Endodermal cell (in vitro differentiated cells): ENCODE results near the gene PNKD. TPM values are rescaled to one million over a fixed set of nuclear protein-coding genes. Genes with fewer than 3 reads are reported as not detected.

ENCODE experiments used
- DNase-seq: peaks from one replicate; pipeline ENCODE4 v3.0.0-alpha.2; 2017
- H3K27ac ChIP-seq: 2 replicates; pipeline ENCODE4 v1.5.1; 2013; ENCODE audit warnings: mild to moderate bottlenecking, low read depth, low read length, moderate library complexity
- H3K27me3 ChIP-seq: 2 replicates; pipeline ENCODE4 v1.6.1; 2013; ENCODE audit warnings: mild to moderate bottlenecking, low read length, moderate library complexity; ENCODE audit not compliant: insufficient read depth, control insufficient read depth, poor library complexity, severe bottlenecking
- H3K36me3 ChIP-seq: 2 replicates; pipeline ENCODE4 v1.7.0; 2013; ENCODE audit warnings: mild to moderate bottlenecking, low read length, moderate library complexity; ENCODE audit not compliant: control insufficient read depth, insufficient read depth
- H3K4me1 ChIP-seq: one replicate; pipeline ENCODE4 v1.7.0; 2013; ENCODE audit warnings: low read length; ENCODE audit not compliant: control insufficient read depth, insufficient read depth
- H3K4me3 ChIP-seq: 2 replicates; pipeline ENCODE4 v1.5.1; 2013; ENCODE audit warnings: mild to moderate bottlenecking, low read length, moderate library complexity
- H3K9ac ChIP-seq: 2 replicates; pipeline ENCODE4 v1.6.1; 2013; ENCODE audit warnings: mild to moderate bottlenecking, low read length, moderate library complexity; ENCODE audit not compliant: poor library complexity, severe bottlenecking; ENCODE audit errors: extremely low read depth
- H3K9me3 ChIP-seq: 2 replicates; pipeline ENCODE4 v1.6.1; 2013; ENCODE audit warnings: mild to moderate bottlenecking, low read length, moderate library complexity; ENCODE audit not compliant: control insufficient read depth
- H3K27ac Mint-ChIP-seq: 2 replicates; pipeline ENCODE4 v1.8.0; 2020; ENCODE audit warnings: mixed read lengths
- H3K27me3 Mint-ChIP-seq: 2 replicates; pipeline ENCODE4 v1.8.0; 2021; ENCODE audit warnings: mild to moderate bottlenecking, mixed read lengths; ENCODE audit not compliant: insufficient read depth
- H3K36me3 Mint-ChIP-seq: 2 replicates; pipeline ENCODE4 v1.8.0; 2020; ENCODE audit warnings: low read depth, mixed read lengths
- H3K4me1 Mint-ChIP-seq: 2 replicates; pipeline ENCODE4 v1.8.0; 2020; ENCODE audit warnings: mixed read lengths
- H3K4me3 Mint-ChIP-seq: 2 replicates; pipeline ENCODE4 v1.8.0; 2020; ENCODE audit warnings: mild to moderate bottlenecking, moderate library complexity, mixed read lengths
- H3K9me3 Mint-ChIP-seq: 2 replicates; pipeline ENCODE4 v1.8.0; 2020; ENCODE audit warnings: mild to moderate bottlenecking, mixed read lengths
- WGBS, 2 experiments: methylation state at CpG; one replicate each; pipeline versions ENCODE4 v1.1.5 to v1.1.7; 2013; ENCODE audit warnings: missing lambda C conversion rate in 2 of 2, mixed read lengths in 1 of 2; ENCODE audit not compliant: insufficient coverage in 1 of 2, insufficient read length in 1 of 2; 5-methylcytosine and 5-hydroxymethylcytosine counted together
- total RNA-seq, 2 donors: library from RNA; stranded (reverse); fragmentation: NEBNext Ultra II Directional in 1 of 2; extraction: Animal tissue kit (Norgen Biotek cat#: 25700) in 1 of 2; gene quantifications; 2 replicates in 1 of 2; 3 replicates in 1 of 2; pipeline ENCODE4 v1.2.1, GENCODE V29; 2021
- TF ChIP-seq, protein P1 (sequence below): fragments of 200-600 bp; sonication (generic); conservative IDR thresholded peaks from 2 replicates; pipeline ENCODE4 v1.5.0; 2021; ENCODE audit warnings: antibody characterized with exemption, mild to moderate bottlenecking

The PNKD gene
- total RNA-seq, 2 donors from 2014 or later = 33.9 to 39.6 TPM

DNA sequence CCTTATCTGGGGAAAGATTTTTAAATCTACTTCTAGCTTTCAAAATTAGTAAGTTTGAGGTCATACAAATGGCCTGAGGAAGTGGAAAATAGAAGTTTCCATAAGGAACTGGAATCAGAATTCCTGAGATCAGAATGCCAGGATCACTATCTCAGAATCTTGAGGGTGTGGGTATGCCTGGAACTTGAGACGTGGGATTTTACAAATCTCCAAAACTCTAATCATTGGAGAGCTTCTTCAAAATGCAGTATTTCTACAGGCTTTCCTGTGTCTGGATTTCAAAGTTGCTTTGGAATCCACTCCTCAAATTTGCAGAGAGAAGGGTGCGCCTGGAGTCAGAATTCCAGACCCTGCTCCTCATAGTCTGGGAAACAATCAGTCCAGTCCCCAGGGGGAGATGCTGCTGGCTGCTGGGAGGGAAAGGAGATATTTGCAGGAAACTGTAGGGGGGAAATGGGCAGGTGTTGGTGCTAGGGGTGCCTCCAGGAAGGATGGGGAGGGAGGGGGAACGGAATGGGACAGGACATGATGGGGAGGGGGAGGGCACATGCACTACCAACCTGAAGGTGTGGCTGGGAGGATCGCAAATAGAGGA lies 55.3 kb downstream of the PNKD start:
- no peaks in the 10 kb centered on the region for H3K9me3 Mint-ChIP-seq
- H3K4me1 Mint-ChIP-seq = peaks cover 33% of the 10 kb centered on the region
- H3K27me3 Mint-ChIP-seq = no peaks in the 10 kb centered on the region
- WGBS, 2 experiments = 70 to 77% methylated on average over 2 to 4 of the region's 4 CpGs
- Histone ChIP-seq H3K9ac (no peak overlapping the region), H3K36me3 (no peaks in the 10 kb centered on the region), H3K27me3 (no peaks in the 10 kb centered on the region), H3K27ac (no peak overlapping the region), H3K4me1 (peaks cover 5% of the 10 kb centered on the region), H3K9me3 (no peaks in the 10 kb centered on the region), H3K4me3 (no peak overlapping the region)
- TF ChIP-seq, protein P1, sequence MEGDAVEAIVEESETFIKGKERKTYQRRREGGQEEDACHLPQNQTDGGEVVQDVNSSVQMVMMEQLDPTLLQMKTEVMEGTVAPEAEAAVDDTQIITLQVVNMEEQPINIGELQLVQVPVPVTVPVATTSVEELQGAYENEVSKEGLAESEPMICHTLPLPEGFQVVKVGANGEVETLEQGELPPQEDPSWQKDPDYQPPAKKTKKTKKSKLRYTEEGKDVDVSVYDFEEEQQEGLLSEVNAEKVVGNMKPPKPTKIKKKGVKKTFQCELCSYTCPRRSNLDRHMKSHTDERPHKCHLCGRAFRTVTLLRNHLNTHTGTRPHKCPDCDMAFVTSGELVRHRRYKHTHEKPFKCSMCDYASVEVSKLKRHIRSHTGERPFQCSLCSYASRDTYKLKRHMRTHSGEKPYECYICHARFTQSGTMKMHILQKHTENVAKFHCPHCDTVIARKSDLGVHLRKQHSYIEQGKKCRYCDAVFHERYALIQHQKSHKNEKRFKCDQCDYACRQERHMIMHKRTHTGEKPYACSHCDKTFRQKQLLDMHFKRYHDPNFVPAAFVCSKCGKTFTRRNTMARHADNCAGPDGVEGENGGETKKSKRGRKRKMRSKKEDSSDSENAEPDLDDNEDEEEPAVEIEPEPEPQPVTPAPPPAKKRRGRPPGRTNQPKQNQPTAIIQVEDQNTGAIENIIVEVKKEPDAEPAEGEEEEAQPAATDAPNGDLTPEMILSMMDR = no peak
- no peaks in the 10 kb centered on the region for H3K36me3 Mint-ChIP-seq
- no peak overlapping the region for H3K4me3 Mint-ChIP-seq
- no peak overlapping the region for H3K27ac Mint-ChIP-seq
- DNase-seq = no peak

DNA sequence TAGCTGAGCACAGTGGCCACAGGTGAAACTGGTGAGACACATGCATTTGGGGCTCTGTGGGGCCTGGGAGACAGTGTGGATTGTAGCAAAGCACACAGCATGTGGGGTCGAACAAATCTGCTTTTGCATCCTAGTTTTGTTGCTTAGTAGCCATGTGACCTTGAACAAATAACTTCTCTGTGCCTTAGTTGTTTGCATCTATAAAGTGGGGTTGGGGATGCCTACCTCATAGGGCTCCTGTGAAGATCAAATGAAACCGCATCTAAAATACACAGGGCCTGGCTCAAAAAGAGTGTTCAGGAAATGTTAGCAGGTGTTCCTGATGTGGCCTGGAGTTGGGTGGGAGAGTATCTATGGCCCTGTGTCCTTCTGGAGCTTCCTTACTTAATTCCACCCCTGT lies 56.0 kb downstream of the PNKD start:
- no peak for DNase-seq
- H3K4me3 ChIP-seq = no peak overlapping the region
- H3K4me1 ChIP-seq = peaks cover 5% of the 10 kb centered on the region
- Mint-ChIP-seq H3K4me1 (peaks cover 33% of the 10 kb centered on the region), H3K9me3 (no peaks in the 10 kb centered on the region), H3K36me3 (no peaks in the 10 kb centered on the region), H3K27me3 (no peaks in the 10 kb centered on the region), H3K27ac (no peak overlapping the region), H3K4me3 (no peak overlapping the region)
- H3K36me3 ChIP-seq = no peaks in the 10 kb centered on the region
- H3K9ac ChIP-seq = no peak overlapping the region
- H3K27ac ChIP-seq = no peak overlapping the region
- H3K27me3 ChIP-seq = no peaks in the 10 kb centered on the region
- TF ChIP-seq, protein P1 = no peak
- 67 to 91% methylated on average over 1 to 2 of the region's 2 CpGs for WGBS, 2 experiments
- no peaks in the 10 kb centered on the region for H3K9me3 ChIP-seq

DNA sequence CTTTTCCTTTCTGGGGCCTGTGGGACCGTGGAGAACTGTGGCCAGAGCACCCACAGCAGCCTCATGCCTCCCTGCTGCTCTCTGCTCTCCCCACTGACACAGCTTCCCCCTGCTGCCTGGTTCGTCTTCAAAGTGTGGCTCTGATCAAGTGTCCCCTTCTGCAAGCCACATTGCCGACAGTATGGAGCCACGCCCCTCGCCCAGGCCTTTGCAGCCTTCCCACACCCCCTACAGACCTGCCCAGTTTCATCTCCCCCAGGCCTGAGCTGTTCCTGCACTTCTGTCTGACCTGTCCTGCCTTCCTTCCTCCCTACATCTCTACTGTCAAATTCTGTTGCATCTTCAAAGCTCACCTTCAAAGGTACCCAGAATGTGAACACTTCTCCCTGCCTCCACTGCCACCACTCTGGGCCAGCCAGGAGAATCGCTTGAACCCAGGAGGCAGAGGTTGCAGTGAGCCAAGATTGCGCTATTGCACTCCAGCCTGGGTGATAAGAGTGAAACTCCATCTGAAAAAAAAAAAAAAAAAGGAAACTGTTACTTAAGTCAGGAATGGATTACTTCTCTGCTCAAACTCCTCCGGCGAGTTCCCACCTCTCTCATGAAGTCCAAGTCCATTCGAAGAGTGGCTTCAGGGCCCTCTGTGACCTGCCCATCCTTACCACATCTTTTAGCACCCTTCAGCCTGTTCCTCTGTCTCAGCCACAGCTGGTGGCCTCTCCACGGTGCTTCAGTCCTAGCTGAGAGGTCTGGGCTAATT lies 57.3 kb downstream of the PNKD start:
- H3K27ac ChIP-seq = no peak overlapping the region

More for the DNA sequence above, 57.3 kb downstream of the PNKD start:
- Histone ChIP-seq H3K9ac (no peak overlapping the region), H3K27me3 (no peaks in the 10 kb centered on the region), H3K36me3 (no peaks in the 10 kb centered on the region), H3K4me3 (no peak overlapping the region), H3K4me1 (peaks cover 5% of the 10 kb centered on the region), H3K9me3 (no peaks in the 10 kb centered on the region)
- H3K4me3 Mint-ChIP-seq = no peak overlapping the region
- H3K4me1 Mint-ChIP-seq = peaks cover 34% of the 10 kb centered on the region
- no peak for DNase-seq
- 85 to 91% methylated on average over 8 to 11 of the region's 11 CpGs for WGBS, 2 experiments
- H3K9me3 Mint-ChIP-seq = no peaks in the 10 kb centered on the region
- TF ChIP-seq, protein P1 = no peak
- peak overlapping the region; percentile 2 for H3K27ac Mint-ChIP-seq
- H3K27me3 Mint-ChIP-seq = no peaks in the 10 kb centered on the region
- no peaks in the 10 kb centered on the region for H3K36me3 Mint-ChIP-seq
